GM23338 (cell line): ENCODE results near the gene CASTOR2. TPM values are rescaled to one million over a fixed set of nuclear protein-coding genes. Genes with fewer than 3 reads are reported as not detected.

Source experiments
- polyA plus RNA-seq: library from polyadenylated mRNA; unstranded; fragments of >200 nt; fragmentation: Nextera tagmentation; extraction: Ambion mirVana; gene quantifications from 2 replicates; pipeline ENCODE4 v1.2.1, GENCODE V29; 2016
- total RNA-seq: library from RNA; depleted of rRNA; stranded (reverse); fragments of >200 nt; shearing (Covaris generic); gene quantifications from 2 replicates; pipeline ENCODE4 v1.2.3, GENCODE V29; 2014; rRNA removed

CASTOR2 gene
- total and polyA plus RNA-seq, 2 experiments from 2014 or later, result 3.2 to 35.7 TPM

Other genes starting within 250 kb of the CASTOR2 start
- gene NCF1, start 190.7 kb upstream of the CASTOR2 start, total RNA-seq, result 0.49 and 1.0 TPM in 2 replicates
- gene NCF1, start 190.7 kb upstream of the CASTOR2 start, polyA plus RNA-seq, result 1.4 and 3.1 TPM in 2 replicates
- 0.45 and 0.74 TPM in 2 replicates for gene GTF2IRD2, start 113.1 kb upstream of the CASTOR2 start, total RNA-seq
- 11.1 and 14.6 TPM in 2 replicates for gene GTF2IRD2, start 113.1 kb upstream of the CASTOR2 start, polyA plus RNA-seq
- gene RCC1L, start 109.1 kb downstream of the CASTOR2 start, total RNA-seq, result 50.4 and 55.1 TPM in 2 replicates
- 20.3 and 21.1 TPM in 2 replicates for gene RCC1L, start 109.1 kb downstream of the CASTOR2 start, polyA plus RNA-seq
- 8.8 and 11.1 TPM in 2 replicates for gene GTF2IRD2B, start 127.9 kb downstream of the CASTOR2 start, total RNA-seq
- 27.0 and 27.6 TPM in 2 replicates for gene GTF2IRD2B, start 127.9 kb downstream of the CASTOR2 start, polyA plus RNA-seq